Liver (tissue), 3 donors: ENCODE results near the gene GNA14.

ENCODE experiments used
- CTCF ChIP-seq: fragments of 150-350 bp; IDR thresholded peaks from 2 replicates; pipeline ENCODE4 v1.5.1; 2017; ENCODE audit warnings: improper control_type of control experiment, low read depth, low read length; ENCODE audit not compliant: missing input control
- EGR1 ChIP-seq, 2 donors: IDR thresholded peaks; 2 replicates each; pipeline ENCODE4 v1.6.1; 2016 to 2018; ENCODE audit warnings: antibody characterized with exemption in 2 of 2, low read depth in 2 of 2
- JUND ChIP-seq, 2 donors: IDR thresholded peaks; 2 replicates each; pipeline ENCODE4 v1.6.1; 2016; ENCODE audit warnings: antibody characterized with exemption in 2 of 2
- MAX ChIP-seq: IDR thresholded peaks from 2 replicates; pipeline ENCODE4 v1.6.1; 2016; ENCODE audit warnings: antibody characterized with exemption
- RAD21 ChIP-seq, 2 donors: IDR thresholded peaks; 2 replicates each; pipeline ENCODE4 v1.6.1; 2016; ENCODE audit warnings: antibody characterized with exemption in 2 of 2, mild to moderate bottlenecking in 2 of 2
- TAF1 ChIP-seq: conservative IDR thresholded peaks from 2 replicates; pipeline ENCODE4 v1.6.1; 2016; ENCODE audit warnings: antibody characterized with exemption, mild to moderate bottlenecking
- donor health status: healthy.
- donor health status: healthy.

GRCh38 chr9:77424993-77425392, 223.1 kb downstream of the GNA14 start:
- TF ChIP-seq CTCF (no peak), JUND (IDR thresholded peaks at IDR 0.05) (no peak), RAD21 (IDR thresholded peaks at IDR 0.05) (no peak), TAF1 (no peak), MAX (no peak), EGR1 (IDR thresholded peaks at IDR 0.05; ENCODE audit: low read depth in 2 of 2) (no peak)
